ENCODE results near the gene TERT. TPM values are rescaled to one million over a fixed set of nuclear protein-coding genes. Genes with fewer than 3 reads are reported as not detected.

Gene TERT
- total and polyA plus RNA-seq, 10 of the 15 experiments (the other 5 are each of a cell fraction or from before 2014, with no cell fraction given) = 0.08 to 21.5 (median 5.0) TPM

- no peak for FAIRE-seq
- BruUV-seq (replicated peaks) = no TSS peak
These were observed 40.8 kb upstream of the TERT start for GRCh38 chr5:1335540-1336095.

DNA sequence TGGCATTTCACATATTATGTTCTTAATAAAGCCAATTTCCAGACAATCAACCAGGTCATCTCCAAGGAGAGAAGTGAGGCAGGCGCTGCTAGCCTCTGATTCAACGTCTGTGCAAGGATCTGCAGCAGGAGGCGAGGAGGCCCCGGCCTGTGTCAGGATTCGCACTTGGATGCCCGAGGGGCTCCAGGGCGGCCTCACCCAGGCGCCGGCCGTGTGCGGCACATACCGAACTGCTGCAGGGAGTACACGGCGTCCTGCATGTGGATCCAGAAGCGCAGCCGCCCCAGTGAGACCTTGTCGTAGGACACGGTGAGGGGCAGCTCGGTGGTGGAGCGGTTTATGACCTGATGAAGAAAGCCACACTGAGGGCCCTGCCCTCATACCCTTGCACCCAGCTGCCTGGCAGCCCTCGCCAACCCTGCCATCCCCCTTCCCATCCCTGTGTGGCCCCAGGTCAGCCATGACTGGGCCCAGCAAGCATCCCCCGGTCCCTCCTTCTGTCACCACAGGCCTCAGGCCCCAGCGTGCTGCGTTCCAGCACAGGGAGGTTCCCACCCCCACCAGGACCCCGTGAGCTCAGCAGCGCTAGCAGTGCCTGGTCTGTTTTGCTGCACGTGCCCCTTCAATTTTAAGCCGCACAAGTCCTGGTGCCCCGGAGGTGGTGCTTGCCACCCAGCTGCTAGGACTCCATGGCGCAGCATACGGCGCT is 40.1 kb upstream of the TERT start:
- Histone ChIP-seq H3K27me3 (replicated peaks in 1 of 2; ENCODE audit: control insufficient read depth in 2 of 2, insufficient read depth in 2 of 2, low read length in 1 of 2) (no peaks in the 10 kb centered on the region), H3K4me2 (ENCODE audit: control insufficient read depth, insufficient read depth) (no peak overlapping the region), H3K9ac (ENCODE audit: control insufficient read depth, insufficient read depth, low read length) (no peak overlapping the region), H3K4me1 (ENCODE audit: control insufficient read depth, insufficient read depth, low read length) (no peaks in the 10 kb centered on the region), H4K20me1 (ENCODE audit: control insufficient read depth, insufficient read depth) (no peaks in the 10 kb centered on the region), H2AFZ (ENCODE audit: control insufficient read depth, low read depth, low read length) (no peak overlapping the region), H3K27ac (ENCODE audit: control insufficient read depth, insufficient read depth) (no peak overlapping the region), H3K4me3 (no peak overlapping the region), H3K36me3 (ENCODE audit: control insufficient read depth in 2 of 2, insufficient read depth in 2 of 2, low read length in 1 of 2) (peaks cover 15 to 63% of the 10 kb centered on the region in 2 experiments), H3K9me3 (replicated peaks; ENCODE audit: control insufficient read depth, insufficient read depth, low read length) (no peaks in the 10 kb centered on the region), H3K79me2 (ENCODE audit: control insufficient read depth, insufficient read depth, low read length) (no peaks in the 10 kb centered on the region)
- ChIA-PET CTCF (no interaction called here), POLR2A (no interaction called here), SMC1A (ENCODE audit: uncharacterized antibody, unreplicated experiment) (no interaction called here), RAD21 (ENCODE audit: unreplicated experiment) (no interaction called here)
- DNase-seq (ENCODE audit: low read depth, low spot score) (no peak), ATAC-seq (no peak), FAIRE-seq (no peak)
- BruUV-seq (replicated peaks) = no TSS peak
- intact Hi-C loops (cut with micrococcal nuclease; ENCODE audit: unreplicated experiment) = no loop called here
- in situ Hi-C loops (cut with MboI) = no loop called here
- 99% methylated on average over 32 of the region's 32 CpGs for WGBS (ENCODE audit: insufficient coverage, insufficient replicate concordance, low lambda C conversion rate, missing lambda C conversion rate)
- no peak for TF ChIP-seq CHD4 (IDR thresholded peaks at IDR 0.05)
- no peak for TF ChIP-seq SMC3 (IDR thresholded peaks at IDR 0.05; ENCODE audit: borderline replicate concordance, low read length)
- TF ChIP-seq YY1 (IDR thresholded peaks at IDR 0.05; ENCODE audit: low read depth, low read length) = no peak
- TF ChIP-seq, protein P1, sequence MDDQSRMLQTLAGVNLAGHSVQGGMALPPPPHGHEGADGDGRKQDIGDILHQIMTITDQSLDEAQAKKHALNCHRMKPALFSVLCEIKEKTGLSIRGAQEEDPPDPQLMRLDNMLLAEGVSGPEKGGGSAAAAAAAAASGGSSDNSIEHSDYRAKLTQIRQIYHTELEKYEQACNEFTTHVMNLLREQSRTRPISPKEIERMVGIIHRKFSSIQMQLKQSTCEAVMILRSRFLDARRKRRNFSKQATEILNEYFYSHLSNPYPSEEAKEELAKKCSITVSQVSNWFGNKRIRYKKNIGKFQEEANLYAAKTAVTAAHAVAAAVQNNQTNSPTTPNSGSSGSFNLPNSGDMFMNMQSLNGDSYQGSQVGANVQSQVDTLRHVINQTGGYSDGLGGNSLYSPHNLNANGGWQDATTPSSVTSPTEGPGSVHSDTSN (IDR thresholded peaks at IDR 0.05; ENCODE audit: insufficient replicate concordance, low read depth, low read length) = no peak
- TF ChIP-seq, protein P2, sequence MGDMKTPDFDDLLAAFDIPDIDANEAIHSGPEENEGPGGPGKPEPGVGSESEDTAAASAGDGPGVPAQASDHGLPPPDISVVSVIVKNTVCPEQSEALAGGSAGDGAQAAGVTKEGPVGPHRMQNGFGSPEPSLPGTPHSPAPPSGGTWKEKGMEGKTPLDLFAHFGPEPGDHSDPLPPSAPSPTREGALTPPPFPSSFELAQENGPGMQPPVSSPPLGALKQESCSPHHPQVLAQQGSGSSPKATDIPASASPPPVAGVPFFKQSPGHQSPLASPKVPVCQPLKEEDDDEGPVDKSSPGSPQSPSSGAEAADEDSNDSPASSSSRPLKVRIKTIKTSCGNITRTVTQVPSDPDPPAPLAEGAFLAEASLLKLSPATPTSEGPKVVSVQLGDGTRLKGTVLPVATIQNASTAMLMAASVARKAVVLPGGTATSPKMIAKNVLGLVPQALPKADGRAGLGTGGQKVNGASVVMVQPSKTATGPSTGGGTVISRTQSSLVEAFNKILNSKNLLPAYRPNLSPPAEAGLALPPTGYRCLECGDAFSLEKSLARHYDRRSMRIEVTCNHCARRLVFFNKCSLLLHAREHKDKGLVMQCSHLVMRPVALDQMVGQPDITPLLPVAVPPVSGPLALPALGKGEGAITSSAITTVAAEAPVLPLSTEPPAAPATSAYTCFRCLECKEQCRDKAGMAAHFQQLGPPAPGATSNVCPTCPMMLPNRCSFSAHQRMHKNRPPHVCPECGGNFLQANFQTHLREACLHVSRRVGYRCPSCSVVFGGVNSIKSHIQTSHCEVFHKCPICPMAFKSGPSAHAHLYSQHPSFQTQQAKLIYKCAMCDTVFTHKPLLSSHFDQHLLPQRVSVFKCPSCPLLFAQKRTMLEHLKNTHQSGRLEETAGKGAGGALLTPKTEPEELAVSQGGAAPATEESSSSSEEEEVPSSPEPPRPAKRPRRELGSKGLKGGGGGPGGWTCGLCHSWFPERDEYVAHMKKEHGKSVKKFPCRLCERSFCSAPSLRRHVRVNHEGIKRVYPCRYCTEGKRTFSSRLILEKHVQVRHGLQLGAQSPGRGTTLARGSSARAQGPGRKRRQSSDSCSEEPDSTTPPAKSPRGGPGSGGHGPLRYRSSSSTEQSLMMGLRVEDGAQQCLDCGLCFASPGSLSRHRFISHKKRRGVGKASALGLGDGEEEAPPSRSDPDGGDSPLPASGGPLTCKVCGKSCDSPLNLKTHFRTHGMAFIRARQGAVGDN (IDR thresholded peaks at IDR 0.05) = no peak
- TF ChIP-seq RFX5 (IDR thresholded peaks at IDR 0.05; ENCODE audit: low read depth, low read length) = no peak
- TF ChIP-seq CREM (IDR thresholded peaks at IDR 0.05; ENCODE audit: low read depth) = no peak
- no peak for TF ChIP-seq SIX5 (IDR thresholded peaks at IDR 0.05; ENCODE audit: low read depth, low read length, severe bottlenecking)
- no peak for TF ChIP-seq POLR2AphosphoS2 (IDR thresholded peaks at IDR 0.05; ENCODE audit: low read depth, low read length)
- TF ChIP-seq KLF5 (IDR thresholded peaks at IDR 0.05; ENCODE audit: partially characterized antibody) = no peak
- TF ChIP-seq JUND (IDR thresholded peaks at IDR 0.05; ENCODE audit: low read depth, low read length) = no peak

More at GRCh38 chr5:1335540-1336095, 40.8 kb upstream of the TERT start:
- ChIA-PET SMC1A (ENCODE audit: uncharacterized antibody, unreplicated experiment) (no interaction called here), RAD21 (ENCODE audit: unreplicated experiment) (no interaction called here), CTCF (no interaction called here), POLR2A (no interaction called here)
- ATAC-seq (no peak), DNase-seq (ENCODE audit: low read depth, low spot score) (no peak)
- H2AFZ ChIP-seq (ENCODE audit: control insufficient read depth, low read depth, low read length) = no peak overlapping the region
- no peak overlapping the region for H3K4me3 ChIP-seq
- no peaks in the 10 kb centered on the region for H3K79me2 ChIP-seq (ENCODE audit: control insufficient read depth, insufficient read depth, low read length)
- TF ChIP-seq GABPA (IDR thresholded peaks at IDR 0.05; ENCODE audit: low read depth) (no peak), POLR2A (IDR thresholded peaks at IDR 0.05; ENCODE audit: low read depth, low read length) (peak; percentile 26; the same call in 1 of the 2 replicates), SRF (IDR thresholded peaks at IDR 0.05; ENCODE audit: low read depth in 2 of 2, low read length in 2 of 2) (no peak), MTA3 (IDR thresholded peaks at IDR 0.05; ENCODE audit: borderline replicate concordance, low read length) (no peak)
- H3K27ac ChIP-seq (ENCODE audit: control insufficient read depth, insufficient read depth) = no peak overlapping the region
- no peaks in the 10 kb centered on the region for H3K4me1 ChIP-seq (ENCODE audit: control insufficient read depth, insufficient read depth, low read length)
- H3K4me2 ChIP-seq (ENCODE audit: control insufficient read depth, insufficient read depth) = no peak overlapping the region
- peaks cover 16 to 60% of the 10 kb centered on the region in 2 experiments for H3K36me3 ChIP-seq (ENCODE audit: control insufficient read depth in 2 of 2, insufficient read depth in 2 of 2, low read length in 1 of 2)
- no peaks in the 10 kb centered on the region for H3K9me3 ChIP-seq (replicated peaks; ENCODE audit: control insufficient read depth, insufficient read depth, low read length)
- H4K20me1 ChIP-seq (ENCODE audit: control insufficient read depth, insufficient read depth) = peaks cover 2% of the 10 kb centered on the region; the same call in 1 of the 2 replicates
- H3K9ac ChIP-seq (ENCODE audit: control insufficient read depth, insufficient read depth, low read length) = no peak overlapping the region
- 95% methylated on average over 19 of the region's 19 CpGs for WGBS (ENCODE audit: insufficient coverage, insufficient replicate concordance, low lambda C conversion rate, missing lambda C conversion rate)
- no peaks in the 10 kb centered on the region for H3K27me3 ChIP-seq (replicated peaks in 1 of 2; ENCODE audit: control insufficient read depth in 2 of 2, insufficient read depth in 2 of 2, low read length in 1 of 2)
- in situ Hi-C loops (cut with MboI) = no loop called here
- intact Hi-C loops (cut with micrococcal nuclease; ENCODE audit: unreplicated experiment) = no loop called here
